Measurements from ENCODE around the gene CCDC149.

GRCh38 chr4:24863799-24864198, 49.0 kb downstream of the CCDC149 start:
- TF ChIP-seq CTCF (IDR thresholded peaks at IDR 0.05), result no peak
- TF ChIP-seq POLR2AphosphoS5 (IDR thresholded peaks at IDR 0.05; ENCODE audit: low read depth, low read length), result no peak
- TF ChIP-seq REST (IDR thresholded peaks at IDR 0.05; ENCODE audit: insufficient read depth in 1 of 2, low read depth in 2 of 2, low read length in 1 of 2), result no peak
- no peak for TF ChIP-seq SIN3A (IDR thresholded peaks at IDR 0.05; ENCODE audit: borderline replicate concordance, insufficient read depth, low read depth, low read length)

All from Panc1 (cell line).